ENCODE results near the gene REM1. TPM values are rescaled to one million over a fixed set of nuclear protein-coding genes. Genes with fewer than 3 reads are reported as not detected.

REM1 gene
- polyA plus RNA-seq, 10 donors = 4.4 to 8.5 (median 6.0) TPM

DNA sequence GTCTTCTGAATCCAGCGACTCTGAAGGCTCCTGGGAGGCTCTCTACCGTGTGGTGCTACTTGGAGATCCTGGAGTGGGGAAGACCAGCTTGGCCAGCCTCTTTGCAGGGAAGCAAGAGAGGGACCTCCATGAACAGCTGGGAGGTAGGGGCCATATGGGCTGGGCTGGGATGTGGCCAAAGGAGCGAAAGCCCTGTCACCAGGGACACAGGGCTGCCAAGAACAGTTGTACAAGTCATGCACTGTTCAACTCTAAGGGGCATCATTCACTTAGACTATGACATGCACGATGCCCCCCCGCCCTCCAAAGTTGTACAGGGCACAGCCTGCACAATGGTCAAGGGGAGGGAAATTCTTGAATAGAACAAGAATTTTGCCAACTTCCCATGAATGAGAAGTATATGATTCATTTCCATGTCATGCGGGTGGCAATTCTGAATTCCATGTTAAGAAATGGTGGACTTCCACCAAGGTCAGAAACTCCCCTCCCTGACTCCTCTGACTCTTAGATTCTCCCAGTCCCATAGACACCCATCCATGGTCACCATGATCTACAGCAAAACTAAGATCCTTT lies 1.6 kb downstream of the REM1 start:
- DNase-seq = peak in 1 of 3 donors; percentile 35

DNA sequence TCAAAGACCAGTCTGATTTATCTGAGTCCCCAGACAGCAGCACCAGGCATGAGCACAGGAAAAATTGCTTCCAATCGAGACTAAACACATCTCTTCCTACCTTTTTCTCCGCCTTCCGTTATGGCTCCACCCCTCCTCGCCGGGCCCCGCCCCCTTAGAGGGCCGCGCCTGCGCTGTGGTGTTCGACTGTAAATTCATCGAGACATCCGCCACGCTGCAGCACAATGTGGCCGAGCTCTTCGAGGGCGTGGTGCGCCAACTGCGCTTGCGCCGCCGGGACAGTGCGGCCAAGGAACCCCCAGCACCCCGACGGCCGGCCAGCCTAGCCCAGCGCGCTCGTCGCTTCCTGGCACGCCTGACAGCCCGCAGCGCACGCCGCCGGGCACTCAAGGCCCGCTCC lies 8.9 kb downstream of the REM1 start:
- DNase-seq = peak in 2 of 3 donors; percentile 53 to 81

DNA sequence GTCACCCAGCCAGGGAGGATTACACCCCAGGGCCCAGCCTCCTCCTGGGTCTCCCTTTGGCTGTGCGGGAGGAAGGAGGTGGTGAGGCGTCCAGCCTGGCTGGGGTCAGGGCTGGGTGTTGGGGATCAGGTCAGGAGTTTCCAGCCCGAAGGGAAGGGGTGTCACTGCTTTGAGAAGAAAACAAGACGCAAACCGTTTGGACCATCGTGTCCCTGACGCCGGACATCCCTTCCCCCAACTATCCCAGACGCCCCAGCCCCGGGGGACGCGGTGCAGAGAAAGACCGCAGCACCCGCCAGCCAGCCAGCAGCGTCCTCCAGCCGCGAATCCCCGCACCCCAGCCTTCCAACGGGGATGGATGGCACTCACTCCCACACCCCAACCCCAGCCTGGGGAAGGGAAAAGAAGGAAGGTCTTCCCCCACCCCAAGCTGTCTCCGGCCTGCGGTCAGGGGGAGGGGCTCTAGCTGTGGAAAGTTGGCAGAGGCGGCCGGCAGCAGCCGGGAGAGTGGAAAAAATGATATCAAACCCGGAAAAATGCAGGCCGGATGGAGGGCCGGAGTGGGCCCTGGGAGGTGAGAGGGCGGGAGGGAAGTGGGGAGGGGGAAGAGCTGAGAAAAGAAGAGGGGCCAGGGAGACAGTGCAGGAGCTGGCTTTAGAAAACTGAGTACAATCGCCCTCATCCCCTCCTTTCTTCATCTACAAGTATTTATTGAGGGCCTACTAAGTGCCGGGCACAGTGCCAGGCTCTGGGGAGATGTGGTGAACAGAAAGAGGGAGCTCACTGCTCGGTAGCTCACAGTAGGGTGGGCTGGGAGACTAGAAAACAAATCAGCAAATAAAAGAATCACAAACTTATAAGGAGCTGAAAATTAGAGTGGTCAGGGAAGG lies 10.6 kb downstream of the REM1 start:
- DNase-seq = peak; percentile 86 to 97 (median 94)

DNA sequence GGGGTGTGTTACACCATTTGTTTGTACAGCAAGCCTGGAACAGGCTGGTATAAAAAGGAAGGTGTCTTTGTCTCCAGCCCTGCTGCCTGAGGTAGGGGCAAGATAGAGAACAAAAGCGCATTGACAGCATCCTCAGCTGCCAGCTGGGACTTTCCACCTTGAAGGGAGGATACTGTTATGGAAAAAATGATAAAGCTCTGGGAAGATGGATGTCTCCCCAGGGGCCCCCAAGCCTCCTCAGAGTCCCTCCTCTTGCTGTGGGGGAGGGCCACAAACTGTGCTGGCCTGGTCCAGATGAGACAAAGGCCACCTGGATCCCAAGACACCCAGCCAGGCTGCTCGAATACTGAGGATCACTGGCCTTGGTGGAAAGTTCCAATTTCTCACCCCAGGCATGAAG lies 13.0 kb downstream of the REM1 start:
- DNase-seq = peak in 1 of 3 donors; percentile 57

DNA sequence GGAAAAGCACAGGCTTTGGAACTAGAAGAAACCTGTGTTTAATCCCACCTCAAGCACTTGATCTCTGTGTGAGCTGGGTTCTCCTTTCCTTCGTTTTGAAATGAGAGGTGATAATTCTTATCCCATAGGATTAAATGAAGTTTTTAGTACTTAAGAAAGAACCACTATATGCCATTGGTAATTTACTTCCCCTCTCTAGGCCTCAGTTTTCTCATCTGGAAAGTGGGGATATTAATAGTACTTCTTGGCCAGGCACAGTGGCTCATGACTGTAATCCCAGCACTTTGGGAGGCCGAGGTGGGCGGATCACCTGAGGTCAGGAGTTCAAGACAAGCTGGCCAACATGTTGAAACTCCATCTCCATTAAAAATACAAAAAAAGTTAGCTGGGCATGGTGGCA lies 14.1 kb downstream of the REM1 start:
- DNase-seq = no peak

DNA sequence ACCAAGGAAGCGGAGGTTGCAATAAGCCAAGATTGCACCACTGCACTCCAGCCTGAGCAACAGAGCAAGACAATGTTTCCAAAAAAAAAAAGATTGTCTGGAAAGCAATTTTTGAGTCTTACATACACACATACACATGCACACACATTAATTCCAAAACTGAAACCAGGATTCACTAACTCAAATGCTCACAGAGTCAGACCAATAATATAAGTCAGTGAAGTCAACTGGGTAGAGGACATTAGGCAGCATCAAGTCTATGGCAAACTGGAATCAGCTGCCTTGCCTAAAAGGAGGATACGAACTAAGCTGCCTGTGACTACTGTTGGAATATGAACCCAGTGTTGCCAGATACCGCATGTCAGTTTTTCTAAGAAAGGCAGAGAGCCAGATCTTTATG lies 15.7 kb downstream of the REM1 start:
- no peak for DNase-seq

DNA sequence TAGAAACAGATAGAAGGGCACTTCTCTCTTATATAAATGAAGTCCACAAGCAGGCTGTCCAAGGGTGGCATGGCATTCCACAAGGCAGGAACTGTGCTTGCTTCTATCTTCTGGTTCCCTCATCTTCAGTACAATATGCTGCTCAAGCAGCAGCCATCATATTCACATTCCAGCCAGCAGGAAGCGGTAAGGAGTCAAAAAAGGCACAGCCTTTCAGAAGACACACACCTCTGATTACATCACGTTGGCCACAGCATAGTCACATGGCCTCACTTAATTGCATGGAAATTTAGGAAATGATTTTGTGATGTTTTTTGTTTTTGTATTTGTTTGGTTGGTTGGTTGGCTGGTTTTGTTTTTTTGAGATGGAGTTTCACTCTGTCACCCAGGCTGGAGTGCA lies 19.0 kb downstream of the REM1 start:
- DNase-seq = no peak

DNA sequence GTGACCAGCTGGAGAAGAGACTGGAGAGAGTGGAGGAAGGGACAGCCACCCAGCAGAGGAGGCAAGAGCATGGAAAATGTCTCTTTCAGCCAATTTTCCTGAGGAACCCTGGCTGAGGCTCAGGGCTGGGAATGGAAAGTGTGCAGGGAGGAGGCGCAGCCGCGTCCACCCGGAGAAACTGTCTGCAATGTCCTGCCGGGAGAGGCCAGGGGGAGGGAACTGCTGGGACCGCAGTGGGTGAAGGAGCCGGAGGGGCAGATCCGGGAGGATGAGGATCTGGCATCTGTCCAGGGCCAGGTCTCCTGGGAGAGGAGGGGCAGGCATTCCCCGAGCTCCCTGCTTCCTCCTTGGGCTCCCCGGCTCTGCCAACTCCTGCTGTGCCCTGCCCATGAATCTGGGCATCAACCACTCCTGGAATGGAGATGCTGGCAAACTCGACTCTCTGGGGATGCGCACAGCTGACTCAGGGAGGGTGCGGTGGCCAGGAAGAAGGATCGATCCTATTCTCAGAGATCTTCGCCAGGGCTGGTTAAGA lies 21.7 kb downstream of the REM1 start:
- peak; percentile 83 to 96 (median 92) for DNase-seq

DNA sequence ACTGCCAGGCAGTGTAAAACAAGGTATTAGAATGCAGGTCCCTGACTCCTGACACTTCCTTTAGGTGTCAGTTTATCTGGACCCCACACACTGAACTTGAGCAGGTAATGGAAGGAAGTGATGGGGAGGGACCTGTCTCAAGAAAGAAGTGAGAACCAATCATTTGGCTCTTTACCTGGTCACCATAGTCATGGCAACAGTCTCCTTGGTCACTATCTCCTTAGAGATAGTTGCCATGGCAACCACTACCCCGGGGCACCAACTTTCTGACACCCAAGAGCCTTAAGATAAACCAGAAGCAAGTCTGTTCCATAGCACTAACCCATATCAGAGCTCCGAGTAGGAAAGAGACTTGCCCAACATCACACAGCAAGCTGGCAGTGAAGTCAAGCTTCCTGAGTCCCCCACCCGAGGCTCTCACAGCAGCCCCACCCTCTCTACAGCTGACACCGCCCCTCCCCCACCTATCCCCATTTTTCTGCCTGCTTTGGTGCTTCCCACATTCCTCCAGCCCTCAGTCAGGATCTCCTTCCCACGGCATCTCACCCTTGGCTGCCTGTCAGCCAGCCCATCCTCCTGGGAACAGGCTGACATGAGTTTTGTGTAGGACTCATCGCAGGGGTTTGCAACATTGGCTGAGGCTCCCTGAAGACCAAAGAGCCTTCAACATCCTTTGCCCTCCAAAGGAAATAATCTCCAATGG lies 22.9 kb downstream of the REM1 start:
- DNase-seq = peak in 1 of 3 donors; percentile 77

DNA sequence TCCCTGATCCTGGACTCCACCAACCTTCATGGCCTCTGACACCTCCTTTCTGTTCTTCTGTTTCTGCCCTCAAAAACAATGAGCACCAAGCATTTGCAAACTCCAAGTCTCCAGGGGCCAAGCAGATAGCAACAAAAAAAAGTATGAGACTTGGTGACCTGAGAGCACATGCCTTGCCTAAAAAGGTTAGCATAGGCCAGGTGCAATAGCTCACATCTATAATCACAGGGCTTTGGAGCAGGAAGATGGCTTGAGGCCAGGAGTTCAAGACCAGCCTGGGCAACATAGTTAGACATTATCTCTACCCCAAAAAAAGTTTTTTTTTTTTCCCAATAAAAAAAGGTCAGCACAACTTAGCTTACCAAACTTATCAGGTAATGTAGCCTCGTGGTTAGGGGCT lies 25.4 kb downstream of the REM1 start:
- no peak for DNase-seq

DNA sequence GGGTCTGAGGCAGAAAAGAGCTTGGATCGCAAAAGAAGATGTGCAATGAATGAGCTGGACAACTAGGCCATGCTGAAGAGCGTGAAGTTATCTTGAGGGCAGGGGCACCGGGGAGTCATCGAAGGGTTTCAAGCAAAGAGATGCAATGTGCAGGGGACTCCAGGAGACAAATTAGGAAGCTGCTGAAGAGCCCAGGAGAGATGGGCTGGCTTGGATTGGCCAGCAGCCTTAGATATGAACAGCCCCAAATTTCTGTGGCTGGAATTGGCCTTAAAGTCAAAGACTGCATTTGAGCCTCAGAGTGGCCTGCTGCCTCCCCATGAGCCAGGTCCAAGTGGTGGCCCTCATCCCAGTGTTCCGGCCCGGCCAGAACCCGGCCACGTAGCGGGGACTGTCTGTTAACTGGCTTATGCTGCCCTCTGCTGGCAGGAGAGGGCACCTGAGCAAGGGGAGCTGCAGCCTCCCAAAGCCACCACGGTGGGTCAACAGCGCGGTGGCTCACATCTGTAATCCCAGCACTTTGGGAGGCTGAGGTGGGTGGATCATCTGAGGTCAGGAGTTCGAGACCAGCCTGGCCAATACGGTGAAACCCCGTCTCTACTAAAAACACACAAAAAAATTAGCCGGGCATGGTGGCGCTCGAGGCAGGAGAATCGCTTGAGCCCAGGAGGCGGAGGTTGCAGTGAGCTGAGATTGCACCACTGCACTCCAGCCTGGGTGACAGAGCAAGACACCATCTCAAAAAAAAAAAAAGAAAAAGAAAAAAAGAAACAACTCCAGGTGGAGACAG lies 28.0 kb downstream of the REM1 start:
- DNase-seq = peak; percentile 75 to 94 (median 89)

DNA sequence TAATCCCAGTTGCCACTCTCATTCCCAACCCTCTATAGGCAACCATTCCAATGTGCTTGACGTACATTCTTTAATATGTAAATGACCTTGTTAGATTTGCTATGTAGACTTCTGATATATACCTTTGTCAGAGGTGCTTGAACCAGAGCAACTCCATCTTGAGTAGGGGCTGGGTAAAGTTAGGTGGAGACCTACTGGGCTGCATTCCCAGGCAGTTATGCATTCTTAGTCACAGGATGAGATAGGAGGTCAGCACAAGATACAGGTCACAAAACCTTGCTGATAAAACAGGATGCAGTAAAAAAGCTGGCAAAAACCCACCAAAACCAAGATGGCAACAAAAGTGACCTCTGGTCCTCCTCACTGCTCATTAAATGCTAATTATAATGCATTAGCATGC lies 30.8 kb downstream of the REM1 start:
- no peak for DNase-seq

DNA sequence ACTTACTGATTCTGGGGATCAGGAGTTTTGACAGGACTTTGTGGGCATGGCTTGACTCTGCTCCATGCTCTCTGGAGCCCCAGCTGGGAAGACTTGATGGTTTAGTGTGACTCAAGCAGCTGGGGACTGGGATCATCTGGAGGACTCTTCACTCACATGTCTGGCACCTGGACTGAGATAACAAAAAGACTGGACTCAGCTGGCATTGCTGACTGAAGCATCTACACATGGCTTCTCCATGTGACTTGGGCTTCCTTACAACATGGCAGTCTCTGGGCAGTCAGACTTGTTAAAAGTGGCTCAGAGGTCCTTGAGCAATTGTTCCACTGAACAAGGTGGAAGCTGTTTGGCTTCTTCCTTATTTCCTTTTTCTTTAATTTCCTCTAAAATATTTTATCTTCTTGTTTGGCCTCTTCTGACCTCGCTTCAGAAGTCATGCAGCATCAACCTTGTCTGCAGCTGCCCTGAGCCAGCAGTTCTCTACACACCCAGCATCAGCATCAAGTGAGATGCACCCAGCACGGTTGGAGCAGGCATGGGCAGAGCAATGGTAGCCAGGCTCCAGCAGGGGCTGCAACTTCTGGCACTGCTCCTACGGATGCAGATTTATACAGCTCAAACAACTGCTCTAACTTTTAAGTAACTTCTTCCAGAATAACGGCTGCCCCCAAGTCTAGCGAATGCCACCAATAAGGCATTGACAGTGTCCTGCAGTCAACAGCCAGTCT lies 33.6 kb downstream of the REM1 start:
- no peak for DNase-seq

DNA sequence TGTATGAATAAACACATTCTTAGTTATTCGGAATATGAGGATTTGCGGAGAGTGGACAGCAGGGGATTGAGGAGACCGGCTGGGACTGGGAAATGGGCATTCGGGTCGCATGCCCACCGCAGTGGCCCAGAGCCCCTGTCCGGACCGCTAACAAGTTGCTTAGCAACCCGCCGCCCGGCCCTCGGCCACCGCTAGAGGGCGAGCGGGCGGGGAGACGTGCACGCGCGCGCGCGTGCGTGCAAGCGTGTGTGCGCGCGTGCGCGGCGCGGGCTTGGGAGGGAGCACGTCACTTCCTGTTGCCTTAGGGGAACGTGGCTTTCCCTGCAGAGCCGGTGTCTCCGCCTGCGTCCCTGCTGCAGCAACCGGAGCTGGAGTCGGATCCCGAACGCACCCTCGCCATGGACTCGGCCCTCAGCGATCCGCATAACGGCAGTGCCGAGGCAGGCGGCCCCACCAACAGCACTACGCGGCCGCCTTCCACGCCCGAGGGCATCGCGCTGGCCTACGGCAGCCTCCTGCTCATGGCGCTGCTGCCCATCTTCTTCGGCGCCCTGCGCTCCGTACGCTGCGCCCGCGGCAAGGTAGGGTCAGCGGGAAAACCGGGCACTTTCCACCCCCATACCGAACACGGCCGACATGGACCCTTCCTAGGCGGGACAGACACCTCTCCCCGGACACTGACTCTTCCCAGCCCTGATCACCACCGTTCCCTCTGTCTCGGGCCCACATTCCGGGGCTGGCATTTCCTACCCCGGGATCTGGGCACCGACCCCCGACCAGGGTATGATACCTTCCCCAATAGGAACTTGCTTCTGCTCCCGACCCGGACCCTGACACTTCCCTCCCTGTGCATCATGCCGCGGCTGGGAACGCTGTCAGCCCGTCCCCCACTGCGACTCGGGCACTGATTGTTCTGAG lies 39.3 kb downstream of the REM1 start, which contains the start of gene HM13:
HM13 (plus strand) TSS at position 289 of the 918 bp plus-strand sequence; CDS start at position 399, 110 bp downstream.
- peak; percentile 91 to 98 (median 98) for DNase-seq

DNA sequence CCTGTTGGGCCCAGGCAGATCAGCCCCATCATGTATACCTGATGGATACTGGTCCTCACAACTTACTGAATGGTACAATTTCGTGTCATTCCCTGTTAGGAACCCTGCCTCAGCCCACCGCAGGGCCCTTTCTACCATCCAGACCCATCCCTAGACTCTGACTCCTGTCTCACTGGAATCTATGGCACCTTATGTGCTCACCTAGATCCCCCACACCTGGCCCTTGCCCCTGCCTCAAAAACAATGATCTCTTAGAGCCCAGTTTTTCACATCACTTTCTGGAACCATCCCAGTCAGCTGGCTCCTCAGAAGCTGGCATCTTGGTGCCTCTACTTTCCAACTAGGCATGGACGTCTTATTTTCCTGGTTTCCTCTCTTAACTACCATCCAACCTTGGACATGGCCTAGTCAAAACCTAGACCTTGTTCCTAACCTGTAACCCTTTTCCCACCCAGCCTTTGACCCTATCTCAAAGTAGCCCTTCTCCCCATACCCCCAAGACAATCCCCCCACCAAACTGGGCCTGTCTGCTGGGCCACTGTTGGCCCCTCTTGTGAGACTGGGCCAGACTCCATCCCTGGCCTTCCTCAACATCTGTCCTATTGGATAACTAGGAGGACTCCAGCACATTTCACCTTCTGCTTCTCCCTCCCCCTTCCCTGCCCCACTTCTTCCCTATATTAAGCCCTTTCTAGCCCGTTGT lies 40.1 kb downstream of the REM1 start:
- DNase-seq = no peak

DNA sequence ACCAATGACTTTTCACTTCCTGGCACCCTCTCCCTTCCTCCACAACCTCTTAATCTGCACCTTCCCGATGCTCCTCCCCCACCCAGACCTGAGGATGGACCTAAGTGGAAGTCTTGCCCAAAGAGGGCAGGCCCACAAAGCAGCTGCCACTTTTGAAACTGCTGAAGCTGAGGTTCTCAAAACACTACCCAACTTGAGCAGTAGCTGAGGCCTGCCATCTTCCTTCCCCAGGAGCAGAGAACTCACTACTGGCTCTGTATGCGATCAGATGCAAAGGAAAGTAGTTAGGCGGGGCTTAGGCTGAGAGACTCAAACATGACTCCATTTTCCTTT lies 40.7 kb downstream of the REM1 start:
- no peak for DNase-seq

DNA sequence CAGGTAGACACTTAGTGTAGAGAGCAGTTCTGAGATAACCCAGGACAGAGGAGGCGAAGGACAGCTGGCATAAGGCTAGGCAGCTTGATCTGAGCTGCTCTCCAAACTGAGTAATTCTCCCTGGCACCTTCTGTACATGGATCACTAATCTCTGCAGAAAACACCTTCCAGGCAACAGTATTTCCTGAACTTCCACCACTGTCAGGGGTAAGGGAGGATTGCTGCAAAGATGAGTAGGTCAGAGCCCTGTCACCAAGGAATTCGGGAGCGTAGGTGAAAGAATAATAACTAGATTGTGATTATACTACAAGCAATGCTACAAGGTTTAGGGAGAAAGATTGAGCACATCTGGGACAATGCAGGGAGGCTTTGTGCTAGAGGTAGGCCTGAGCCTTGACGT lies 41.1 kb downstream of the REM1 start:
- no peak for DNase-seq

DNA sequence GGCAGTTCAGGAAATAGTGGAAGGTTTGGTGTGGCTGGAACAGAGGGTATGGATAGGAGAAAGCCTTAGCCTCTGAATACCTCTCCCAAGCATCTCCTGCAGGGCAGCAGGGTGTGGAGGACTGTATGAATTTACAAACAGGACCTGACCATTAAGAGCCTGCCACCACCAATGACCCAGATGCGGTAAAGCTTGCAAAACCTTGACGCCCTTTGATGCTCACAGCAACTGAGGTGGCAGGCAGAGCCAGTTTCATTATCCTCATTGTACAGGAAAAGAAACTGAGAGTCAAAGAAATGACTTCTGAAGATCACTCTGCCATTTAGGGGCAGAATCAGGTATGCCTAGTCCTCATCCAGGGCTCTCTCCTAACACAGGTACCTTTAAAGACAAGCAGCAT lies 41.6 kb downstream of the REM1 start:
- no peak for DNase-seq

DNA sequence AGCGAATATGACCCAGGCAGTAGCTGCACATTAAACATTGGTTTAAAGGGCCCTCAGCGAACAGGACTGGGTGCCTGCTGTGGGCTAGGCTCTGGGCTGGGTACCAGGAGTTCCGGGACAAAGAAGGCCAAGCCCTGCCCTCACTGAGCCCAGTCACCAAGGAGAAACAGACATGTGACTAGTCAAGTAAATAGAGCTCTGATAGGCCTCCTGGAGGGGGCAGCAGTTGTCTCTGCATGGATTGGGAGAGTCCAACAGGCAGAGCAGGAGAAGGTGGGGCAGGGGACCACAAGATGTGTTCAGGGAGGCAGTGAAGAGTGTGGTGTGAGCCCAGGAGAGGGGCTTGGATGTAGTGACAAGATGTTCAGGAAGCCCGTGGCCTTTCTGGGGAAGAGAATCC lies 42.3 kb downstream of the REM1 start:
- DNase-seq = no peak
